Vagina (tissue), 2 donors: ENCODE results near the gene C1orf94.

Experiments
- POLR2A ChIP-seq, 2 donors: fragments of 450-650 bp; IDR thresholded peaks; one replicate each; pipeline ENCODE4 v1.6.1; 2017; ENCODE audit warnings: antibody characterized with exemption in 2 of 2, mild to moderate bottlenecking in 2 of 2, moderate library complexity in 2 of 2
- TF ChIP-seq, protein P1 (sequence below), 3 experiments: fragments of 450-650 bp in 2 of 3; fragments of 200-600 bp in 1 of 3; sonication (generic) in 1 of 3; IDR thresholded peaks; one replicate each; pipeline ENCODE4 v1.5.1; 2017 to 2019; ENCODE audit warnings: antibody characterized with exemption in 3 of 3, mild to moderate bottlenecking in 2 of 3, moderate library complexity in 2 of 3

DNA sequence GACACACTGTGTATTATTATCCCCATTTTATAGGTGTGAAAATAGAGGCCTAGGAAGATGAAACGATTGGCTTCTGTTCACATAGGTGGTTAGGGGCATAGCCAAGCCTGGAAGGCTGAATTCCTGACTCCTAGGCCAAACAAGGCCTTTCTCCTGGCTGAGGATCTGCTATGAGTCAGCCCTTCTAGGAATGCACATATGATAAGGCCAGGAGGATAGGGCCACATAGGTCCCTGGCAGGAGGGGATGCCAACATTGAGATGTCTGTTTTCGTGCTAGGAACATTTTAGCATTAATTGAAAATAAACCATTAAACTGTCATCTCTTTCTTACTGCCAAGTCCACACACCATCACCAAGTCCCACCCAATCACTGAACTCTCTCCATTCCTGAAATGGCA lies 20.8 kb upstream of the C1orf94 start:
- TF ChIP-seq, protein P1, sequence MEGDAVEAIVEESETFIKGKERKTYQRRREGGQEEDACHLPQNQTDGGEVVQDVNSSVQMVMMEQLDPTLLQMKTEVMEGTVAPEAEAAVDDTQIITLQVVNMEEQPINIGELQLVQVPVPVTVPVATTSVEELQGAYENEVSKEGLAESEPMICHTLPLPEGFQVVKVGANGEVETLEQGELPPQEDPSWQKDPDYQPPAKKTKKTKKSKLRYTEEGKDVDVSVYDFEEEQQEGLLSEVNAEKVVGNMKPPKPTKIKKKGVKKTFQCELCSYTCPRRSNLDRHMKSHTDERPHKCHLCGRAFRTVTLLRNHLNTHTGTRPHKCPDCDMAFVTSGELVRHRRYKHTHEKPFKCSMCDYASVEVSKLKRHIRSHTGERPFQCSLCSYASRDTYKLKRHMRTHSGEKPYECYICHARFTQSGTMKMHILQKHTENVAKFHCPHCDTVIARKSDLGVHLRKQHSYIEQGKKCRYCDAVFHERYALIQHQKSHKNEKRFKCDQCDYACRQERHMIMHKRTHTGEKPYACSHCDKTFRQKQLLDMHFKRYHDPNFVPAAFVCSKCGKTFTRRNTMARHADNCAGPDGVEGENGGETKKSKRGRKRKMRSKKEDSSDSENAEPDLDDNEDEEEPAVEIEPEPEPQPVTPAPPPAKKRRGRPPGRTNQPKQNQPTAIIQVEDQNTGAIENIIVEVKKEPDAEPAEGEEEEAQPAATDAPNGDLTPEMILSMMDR (IDR thresholded peaks at IDR 0.05), result no peak
- TF ChIP-seq POLR2A (IDR thresholded peaks at IDR 0.05), result no peak
